Suppressor macrophage (primary cell): ENCODE data around the gene GSE1.
A peak's percentile ranks its signal among the peaks of the same experiment; 100 is the strongest.

Experiments
- DNase-seq, 4 experiments: peaks; one replicate each; pipeline ENCODE4 v3.0.0-alpha.2; 2020 to 2022
- total RNA-seq, 17 experiments: gene quantifications; one replicate each; lab custom pipeline; 2026; ENCODE audit warnings: mixed read lengths in 6 of 17, inconsistent platforms in 3 of 17; lab: John Stamatoyannopoulos, UW

Gene GSE1
- total RNA-seq = 3.3 to 58.2 (median 22.7) reads per million in 17 experiments

DNA sequence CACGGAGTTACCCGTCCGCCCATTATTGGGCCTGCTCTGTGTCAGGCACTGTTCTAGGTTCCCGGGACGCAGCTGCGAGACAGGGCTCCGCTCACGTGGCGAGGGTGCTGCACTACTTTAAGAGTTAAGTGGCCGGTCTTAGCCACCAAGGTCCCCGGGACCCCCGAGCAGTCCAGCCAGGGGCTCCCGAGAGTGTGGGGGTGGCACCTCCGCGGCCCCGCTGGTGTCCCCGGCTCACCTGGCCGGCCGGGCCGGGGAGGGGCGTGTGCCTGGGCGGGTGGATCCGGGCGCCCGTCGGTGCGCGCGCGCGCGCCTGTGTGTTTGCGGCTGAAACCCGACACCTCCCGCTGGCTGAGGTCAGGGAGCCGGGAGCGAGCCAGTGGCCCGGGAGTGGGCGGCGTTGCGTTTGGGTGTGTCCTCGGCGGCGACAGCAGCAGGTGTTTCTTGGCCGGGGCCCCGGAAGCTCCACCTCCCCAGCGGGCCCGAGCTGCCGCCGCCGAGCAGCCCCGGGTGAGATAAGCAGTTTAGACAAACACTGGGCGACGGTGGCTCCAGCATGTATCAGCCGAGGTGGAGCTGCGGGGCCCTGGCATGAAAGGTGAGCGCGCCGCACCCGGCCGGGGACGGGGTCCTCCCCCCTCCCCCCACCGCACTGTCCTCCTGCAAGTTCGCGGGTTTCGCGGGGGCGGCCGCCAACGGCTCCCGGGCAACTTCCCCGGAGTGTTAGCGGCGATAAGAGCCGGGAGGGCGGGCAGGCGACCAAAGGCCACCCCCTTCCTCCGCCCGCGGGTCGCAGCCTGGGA, at the start of gene GSE1:
TSS of gene GSE1 (plus strand) at position 522 of the 803 bp plus-strand sequence. CDS start at position 592, 70 bp downstream.
- peak; percentile 69 to 91 (median 81) for DNase-seq

DNA sequence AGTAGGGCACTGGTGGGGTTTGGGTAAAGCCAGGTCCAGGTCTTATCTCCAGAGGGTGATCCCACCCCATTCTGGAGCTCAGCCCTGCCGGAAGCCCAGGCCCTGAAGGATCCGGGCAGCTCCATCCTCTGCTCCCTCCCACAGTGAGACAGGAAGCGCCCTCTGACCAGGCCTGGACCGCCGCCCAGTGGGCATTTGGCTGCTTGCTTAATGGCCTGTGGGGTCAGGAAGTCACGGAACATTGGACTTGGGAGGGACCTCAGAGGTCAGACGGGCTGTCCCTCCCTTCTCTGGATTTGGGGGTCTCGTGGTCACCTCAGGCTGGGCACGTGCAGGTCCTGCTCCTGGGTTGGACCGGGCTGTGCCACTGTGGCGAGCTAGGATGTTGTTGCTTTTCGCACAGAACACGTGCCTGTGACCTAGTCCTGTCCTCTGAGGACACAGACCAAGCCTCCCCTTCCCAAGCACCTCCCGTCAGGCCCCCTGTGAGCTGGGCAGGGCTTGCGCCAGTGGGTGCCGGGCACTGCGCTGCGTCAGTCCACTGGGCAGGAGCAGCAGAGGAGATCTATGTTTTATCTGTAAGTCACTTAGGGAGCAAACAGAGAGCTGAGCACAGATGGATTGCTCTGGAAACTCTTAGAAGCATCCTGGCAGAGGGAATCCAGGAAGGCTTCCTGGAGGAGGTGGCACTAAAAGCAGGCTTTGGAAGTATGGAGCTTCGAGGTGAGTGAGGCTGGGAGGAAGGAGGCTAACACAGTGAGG, 49.4 kb upstream of the GSE1 start:
- DNase-seq = peak; percentile 82 to 88 (median 82)

DNA sequence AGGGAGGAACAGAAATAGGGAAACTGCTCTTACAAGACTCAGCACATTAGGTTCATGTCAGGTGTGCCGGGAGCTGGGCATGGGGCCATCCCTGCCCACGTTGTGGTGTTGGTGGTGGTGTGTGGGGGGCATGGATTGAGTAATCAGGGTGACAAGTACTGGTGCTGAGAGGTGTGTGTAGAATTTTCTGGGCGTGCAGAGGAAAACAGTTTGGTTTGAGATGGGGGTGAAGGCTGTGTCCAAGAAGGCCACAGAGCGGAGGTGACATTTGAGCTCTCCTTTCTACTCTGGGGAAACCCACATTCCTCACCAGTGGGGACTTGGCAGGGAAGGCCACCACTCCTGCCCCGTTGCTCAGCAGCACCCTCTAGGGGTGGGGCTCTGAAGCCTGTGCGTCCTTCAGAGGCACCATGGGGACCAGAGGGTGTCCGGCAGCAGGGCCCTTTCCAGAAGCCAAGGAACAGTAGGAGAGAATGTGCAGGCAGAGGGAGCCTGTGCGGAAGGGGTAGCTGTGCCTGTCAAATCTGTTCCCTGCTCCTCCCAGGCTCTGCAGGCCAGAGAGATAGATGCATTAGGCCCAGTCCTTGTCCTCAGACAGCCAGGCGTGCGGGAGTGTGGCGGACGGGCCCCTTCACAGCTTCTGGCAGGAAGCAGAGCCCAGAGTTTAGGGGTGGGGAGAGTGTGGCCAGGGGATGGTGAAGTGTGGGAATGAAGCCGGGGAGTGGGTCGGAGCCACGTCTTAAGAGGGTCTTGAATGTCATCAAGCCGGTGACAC, 48.7 kb upstream of the GSE1 start:
- peak; percentile 68 to 79 (median 74) for DNase-seq

DNA sequence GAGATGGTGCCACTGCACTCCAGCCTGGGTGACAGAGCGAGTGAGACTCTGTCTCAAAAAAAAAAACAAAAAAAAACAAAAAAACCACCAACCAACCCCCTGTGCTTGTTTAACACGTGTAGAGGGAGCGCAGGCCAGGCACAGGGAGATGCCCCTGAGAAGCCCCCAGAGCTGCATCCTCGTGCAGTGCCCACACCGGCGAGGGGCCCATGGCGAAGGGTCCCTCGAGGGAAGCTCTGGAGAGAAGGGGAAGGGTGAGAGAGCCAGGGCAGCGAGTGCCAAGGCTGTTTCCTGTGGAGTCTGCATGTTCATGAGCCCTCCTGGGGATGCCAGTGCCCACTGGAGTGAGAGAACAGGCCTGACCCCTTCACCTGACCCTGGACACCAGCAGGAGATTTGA, 47.8 kb upstream of the GSE1 start:
- DNase-seq = no peak

DNA sequence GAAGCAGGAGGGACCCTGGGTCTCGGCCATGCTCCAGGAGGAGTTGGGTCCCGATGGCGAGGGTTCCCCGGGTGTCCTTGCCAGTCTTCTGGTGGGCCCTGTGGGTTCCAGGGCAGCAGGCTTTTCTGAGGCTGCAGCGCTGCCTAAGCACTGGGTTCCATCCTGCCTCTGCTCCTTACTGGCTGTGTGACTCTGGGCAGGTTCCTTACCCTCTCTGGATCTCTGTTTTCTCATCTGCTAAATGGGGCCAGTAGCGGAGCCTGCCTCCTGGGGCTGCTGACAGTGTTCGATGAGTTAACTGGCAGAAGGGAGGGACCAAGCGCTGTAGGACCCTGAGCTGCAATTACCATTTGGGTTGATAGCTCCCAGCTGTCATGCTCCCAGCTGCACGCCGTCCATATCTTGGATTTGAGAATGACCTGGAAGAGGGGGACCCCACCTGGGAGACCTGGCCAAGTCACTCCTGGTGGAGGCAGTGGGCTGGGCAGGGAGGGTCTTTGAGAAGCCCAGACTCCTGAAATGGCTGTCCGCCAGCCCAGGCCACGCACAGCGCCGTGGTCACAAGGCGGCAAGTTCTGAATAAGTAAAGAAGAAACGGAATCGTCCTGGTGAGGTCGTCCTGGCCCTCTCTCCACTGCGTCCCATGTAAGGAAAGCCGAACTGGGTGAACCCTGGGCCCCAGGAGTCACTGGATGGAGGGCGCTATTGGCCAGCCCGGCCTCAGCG, 47.2 kb upstream of the GSE1 start:
- DNase-seq = no peak

DNA sequence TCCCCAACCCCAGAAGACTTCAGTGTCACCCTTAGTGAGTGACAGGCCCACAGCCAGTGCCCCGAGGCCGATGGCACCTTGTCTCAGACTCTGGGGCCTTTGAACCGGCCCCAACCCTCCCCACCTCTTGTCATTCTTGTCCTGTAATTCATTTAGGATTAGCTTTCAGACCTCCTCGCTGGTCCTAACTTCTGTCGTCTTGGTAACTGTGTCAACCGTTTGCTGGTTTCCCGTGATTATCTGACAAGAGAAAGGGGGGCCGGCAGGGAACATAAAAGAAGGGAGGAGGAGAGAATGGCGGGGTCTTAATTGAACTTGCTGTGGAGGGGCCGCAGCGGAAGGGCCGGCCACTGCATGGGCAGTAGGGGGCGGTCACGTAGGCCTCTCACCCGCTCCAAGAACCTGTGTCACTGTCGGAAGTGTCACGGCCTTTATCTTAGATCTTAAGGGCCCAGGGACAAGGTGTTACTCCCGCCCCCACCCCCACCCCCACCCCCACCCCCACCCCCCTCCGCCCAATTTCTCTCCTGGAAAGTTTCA, 46.5 kb upstream of the GSE1 start:
- no peak for DNase-seq

DNA sequence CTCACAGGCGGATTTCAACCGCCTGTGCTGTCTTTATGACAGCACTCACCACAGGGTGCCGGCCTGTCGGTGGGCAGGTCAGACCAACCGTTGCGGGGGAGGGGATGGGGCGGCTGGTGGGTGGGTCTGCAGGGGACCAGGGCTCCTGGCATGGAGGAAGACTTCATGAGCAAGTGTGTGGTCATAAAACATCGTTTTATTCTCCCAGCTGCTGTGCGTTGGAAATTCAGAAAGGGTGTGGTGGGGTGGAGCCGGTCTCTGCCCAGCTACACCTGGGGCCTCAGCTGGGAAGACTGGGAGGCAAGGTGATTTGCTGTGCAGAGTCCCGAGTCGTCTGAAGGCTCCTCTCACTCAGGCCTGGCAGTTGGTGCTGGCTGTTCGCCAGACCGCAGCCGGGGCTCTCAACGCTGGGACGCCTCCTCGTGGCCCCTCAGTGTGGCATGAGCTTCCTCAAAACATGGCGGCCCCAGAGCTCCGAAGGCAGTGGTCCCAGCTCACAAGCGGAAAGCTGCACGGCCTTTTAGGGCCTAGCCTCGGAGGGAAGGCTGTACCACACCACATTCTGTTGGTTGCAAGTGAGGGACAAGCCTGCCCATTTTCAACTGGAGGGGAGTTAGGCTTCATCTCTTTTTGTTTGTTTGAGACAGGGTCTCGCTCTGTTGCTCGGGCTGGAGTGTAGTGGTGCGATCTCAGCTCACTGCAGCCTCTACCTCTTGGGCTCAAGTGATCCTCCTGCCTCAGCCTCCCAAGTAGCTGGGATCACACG, 45.8 kb upstream of the GSE1 start:
- no peak for DNase-seq

DNA sequence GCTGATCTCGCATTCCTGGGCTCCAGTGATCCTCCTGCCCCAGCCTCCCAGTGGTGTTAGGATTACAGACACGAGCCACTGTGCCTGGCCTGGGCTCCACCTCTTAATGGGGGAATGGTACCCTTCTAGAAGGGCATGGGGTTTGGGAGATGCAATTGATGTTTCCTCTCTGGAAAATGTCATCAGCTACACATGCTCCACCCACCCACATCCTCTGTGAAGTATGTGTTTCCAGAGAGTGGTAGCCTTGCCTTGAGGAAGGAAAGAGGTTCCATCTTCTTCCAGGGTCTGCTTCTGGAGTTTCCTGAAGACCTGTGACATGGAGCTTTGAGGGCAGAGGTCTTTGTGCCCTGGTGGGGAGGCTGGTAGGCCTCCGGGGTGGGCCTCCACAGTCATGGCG, 45.2 kb upstream of the GSE1 start:
- DNase-seq = peak; percentile 24 to 62 (median 52)

DNA sequence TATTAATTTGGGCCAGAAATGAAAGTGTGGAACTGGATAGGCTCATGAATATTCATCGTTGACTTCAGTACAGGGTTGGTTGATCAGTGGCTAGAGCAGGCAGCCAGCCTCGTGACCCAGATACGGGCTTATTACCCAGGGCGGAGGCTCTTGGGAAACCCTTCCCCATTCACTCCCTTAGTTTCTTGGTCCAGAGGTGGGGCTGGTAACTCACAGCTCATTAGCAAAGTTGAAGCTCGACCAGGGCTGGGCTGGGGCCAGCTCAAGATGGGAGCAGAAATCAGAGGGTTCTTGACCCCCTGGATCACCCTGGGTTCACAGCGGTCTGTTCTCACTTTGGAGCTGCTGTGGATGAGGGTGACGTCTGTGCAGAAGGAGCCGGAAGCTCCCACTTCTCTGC, 44.6 kb upstream of the GSE1 start:
- peak; percentile 52 to 76 (median 72) for DNase-seq

DNA sequence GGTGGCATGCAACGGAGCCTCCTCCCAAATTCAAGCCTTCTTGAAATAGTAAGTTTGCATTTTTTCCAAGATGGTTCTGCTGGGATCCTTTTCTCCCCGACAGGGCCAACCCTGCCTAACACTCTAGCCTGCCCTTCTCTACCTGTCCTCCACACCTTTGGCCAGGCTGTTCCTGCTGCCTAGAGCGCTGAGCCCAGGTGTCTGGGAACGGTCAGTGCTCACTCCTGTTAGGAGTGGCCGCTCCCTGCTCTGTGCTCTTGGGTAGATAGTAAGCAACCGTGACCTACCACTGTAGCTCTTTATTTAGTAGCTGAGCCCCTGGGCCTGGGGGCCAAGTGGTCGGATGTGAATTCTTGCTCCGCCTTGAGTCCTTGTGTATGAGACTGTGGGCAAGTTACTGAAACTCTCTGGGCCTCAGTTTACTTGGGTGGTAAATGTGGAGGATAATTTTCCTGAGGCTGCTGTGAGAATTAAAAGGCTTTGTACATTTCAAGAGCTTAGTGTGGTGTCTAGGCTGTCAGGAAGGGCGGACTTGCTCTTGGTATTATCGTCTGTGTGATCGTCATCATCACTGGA, 44.0 kb upstream of the GSE1 start:
- no peak for DNase-seq

DNA sequence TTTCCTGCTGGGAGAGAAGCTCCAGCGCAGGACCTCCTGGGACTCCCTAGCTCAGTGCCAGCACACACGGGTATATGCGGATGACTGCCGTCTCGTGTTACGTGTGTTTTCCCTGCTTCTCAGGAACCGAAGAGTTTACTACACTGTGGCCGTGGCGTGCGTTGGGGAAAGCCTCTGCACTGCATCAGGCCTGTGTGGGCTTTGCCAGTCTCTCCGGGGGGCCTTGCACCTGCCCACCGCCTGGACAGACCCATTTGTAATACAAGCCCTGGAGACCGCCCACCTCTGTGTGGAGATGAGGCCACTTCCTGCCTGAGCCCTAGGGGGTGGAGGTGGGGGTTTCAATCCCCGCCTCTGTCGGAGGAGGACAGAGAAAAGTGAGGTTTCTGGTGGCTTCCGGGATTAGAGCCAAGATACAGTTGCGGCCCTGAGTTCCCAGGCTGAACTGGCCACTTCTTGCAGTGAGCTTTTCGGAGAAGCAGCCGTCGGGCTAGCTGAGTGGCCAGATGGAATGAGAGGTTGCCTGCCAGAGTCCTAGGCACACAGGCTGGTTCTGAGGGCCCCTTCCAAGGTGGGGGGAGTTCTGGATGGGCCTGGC, 43.4 kb upstream of the GSE1 start:
- peak; percentile 51 to 78 (median 74) for DNase-seq

DNA sequence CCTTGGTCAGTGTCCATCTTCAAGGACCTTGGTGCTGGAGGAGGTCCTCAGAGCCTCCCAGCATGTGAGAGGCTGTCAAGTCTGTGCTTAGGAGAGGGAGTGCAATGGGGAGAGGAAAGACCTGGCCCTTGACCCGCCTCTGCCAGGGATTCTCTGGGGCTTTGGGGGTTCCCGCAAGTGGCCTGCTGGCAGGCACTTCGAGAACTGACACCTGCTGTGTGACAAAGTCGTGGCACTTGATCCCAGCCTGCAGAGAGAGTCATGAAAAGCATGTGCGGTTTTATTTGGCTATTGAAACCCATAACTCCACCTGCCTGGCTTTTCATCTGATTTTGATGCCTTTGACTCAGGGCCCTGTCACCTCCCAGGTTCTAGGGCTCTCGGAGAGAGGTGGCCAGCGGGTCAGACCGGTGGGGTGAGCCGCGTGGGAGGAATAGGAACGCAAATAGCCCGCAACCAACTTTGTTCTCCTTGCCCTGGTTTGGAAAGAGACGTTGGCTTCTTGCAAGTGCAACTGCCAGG, 42.8 kb upstream of the GSE1 start:
- DNase-seq = no peak

DNA sequence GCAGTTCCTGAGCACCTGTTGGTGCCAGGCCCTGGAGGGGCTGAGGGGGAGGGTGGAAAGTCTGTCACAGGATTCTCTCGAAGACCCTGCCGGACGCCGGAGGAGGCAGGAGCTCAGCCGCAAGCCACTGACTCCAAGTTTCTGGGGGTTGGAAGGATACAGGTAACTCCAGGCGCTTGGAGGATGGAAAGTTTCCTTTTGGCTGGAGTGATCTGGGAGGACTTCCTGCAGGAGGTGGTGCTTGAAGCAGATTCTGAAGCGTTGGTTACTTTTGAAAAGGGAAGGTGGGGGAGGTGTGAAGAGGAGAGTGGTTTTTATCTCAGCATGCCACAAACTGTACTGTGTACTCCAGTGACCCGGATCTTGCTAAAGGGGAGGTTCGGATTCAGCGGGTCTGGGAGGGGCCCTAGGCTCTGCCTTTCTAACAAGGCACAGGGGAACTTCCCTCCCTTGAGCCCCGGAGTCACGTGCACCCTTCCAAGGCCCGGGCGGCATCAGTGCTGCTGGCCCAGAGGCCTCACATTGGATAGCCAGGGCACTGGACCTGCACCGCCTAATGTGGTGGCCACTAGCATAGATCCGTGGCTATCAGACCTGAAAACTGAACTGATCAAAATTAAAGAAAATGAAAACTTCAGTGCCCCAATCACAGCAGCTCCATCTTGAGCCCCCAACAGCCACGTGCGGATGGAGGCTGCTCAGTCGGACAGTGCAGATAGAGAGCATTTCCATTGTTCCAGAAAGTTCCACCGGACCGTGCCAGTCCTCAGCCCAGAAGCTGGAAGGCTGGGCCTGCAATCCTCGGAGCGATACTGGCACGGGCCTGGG, 42.2 kb upstream of the GSE1 start:
- peak; percentile 82 to 92 (median 90) for DNase-seq

DNA sequence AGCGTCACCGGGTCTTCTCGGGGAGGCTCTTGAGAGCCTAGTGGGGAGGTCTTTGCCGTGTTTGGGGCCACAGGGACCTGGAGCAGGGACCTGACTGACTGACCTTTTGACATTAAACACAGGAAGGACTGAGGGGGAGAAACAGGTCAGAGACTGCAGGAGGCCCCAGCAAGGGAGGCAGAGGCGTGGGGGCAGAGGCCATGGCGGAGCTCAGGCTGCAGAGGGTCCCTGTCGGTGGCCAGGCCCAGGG, 41.6 kb upstream of the GSE1 start:
- no peak for DNase-seq

DNA sequence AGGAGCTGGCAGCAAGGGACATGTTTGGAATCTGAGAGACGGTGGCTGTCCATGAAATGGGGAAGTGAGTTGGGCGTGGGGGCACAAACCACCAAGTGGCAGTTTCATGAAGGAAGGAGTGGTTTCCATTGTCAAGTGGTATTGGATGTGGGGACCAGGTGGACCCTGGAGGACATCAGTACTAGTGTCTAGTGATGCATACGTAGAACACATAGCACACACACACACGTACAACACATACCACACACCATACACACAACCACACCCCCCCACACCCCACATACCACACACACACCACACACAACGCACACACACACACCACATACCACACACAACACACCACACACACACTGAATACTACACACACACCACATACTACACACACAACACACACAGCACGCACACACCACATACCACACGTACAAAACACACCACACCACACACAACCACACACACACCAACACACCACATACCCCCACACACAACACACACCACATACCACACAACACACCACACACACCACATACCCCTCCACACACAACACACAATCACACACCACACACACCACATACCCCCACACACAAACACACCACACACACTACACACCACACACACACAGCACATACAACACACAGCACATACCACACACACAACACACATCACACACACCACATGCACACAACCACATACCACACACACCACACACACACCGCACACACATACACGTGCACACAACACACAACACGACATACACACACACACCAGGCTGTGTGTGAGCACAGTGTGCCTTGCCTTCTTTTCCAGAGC, 41.1 kb upstream of the GSE1 start:
- DNase-seq = peak; percentile 73 to 87 (median 84)

DNA sequence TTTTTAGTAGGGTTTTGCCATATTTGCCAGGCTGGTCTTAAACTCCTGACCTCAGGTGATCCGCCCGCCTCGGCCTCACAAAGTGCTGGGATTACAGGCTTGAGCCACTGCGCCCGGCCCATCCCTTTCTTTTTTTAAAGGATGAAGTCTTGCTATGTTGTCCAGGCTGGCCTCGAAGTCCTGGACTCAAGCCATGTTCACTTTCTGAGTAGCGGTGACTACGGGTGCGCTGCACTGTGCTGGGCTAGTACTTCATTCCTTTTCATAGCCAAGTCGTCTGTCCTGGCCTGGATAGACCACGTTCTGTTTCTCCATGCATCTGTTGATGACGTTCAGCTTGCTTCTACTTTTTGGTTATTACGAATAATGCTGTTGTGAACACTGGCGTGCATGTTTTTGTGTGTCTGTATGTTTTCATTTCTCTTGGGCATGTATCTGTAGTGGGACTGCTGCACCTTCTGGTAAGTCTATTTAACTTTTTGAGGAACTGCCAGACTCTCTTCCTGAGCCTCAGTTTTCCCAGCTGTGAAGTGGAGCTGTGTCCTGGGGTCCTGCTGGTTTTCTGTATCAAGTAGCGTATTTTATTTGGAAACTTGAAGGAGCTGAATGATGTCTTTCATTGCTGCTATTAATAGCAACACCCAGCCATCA, 40.0 kb upstream of the GSE1 start:
- no peak for DNase-seq

DNA sequence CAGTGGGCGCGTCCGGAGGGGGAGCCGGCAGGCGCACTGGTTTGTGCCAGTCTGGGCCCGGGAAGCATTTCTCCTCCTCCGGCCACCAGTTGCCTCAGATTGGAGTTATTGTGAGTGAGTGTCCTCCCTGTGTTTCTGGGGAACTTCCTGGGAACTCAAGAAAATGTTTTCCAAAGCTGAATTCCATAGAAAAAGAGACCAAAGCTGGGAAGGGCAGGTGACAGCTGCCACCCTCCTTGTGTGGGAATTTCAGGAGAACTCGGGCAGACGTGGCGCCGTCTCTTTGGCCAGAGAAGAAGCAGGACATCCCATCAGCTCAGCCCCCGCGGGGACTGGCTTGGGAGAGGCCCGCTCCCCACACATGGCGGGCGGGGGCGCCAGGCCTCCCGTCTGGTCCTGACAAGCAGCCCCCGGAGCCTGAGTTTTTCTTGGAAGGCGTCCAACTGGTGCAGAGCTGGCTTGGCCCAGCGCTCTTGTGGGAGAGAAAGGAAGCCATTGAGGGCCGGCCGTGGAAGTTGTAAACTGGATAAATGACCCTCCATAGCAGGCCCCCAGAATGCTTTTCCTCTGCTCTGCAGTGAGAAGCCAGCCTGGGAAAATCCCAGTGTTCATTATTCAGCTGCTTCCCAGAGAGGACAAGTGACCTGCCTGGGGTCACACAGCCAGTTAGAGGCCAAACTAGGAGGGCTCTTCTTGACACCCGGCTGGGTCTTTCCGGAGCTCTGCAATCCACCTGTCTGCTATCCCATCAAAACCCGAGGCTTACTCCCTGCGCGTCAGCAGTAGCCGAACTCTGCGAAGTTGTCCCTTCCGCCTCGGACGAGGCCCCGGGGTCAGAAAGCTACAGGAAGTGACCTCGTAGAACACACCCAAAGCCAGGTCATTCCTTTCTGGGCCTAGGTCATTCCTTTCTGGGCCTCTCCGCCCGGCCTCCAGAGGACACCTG, 39.2 kb upstream of the GSE1 start:
- peak; percentile 40 to 57 (median 52) for DNase-seq
